GM19099 (cell line): ENCODE results near the gene NSF.

ENCODE experiments used
- POLR2A ChIP-seq: IDR thresholded peaks from 3 replicates; pipeline ENCODE4 v1.6.1; 2011; ENCODE audit warnings: low read depth; ENCODE audit not compliant: insufficient read length; ENCODE audit errors: extremely low read depth

Gene NSF

GRCh38 chr17:46766493-46767491 lies 176.3 kb downstream of the NSF start:
- TF ChIP-seq POLR2A: no peak

- TF ChIP-seq POLR2A: no peak
Measured at GRCh38 chr17:46768540-46768870, 178.0 kb downstream of the NSF start.

- TF ChIP-seq POLR2A: no peak
Measured at GRCh38 chr17:46769531-46770438, 179.3 kb downstream of the NSF start.

GRCh38 chr17:46770439-46770817 lies 180.0 kb downstream of the NSF start:
- no peak for TF ChIP-seq POLR2A

GRCh38 chr17:46770818-46771560 lies 180.5 kb downstream of the NSF start:
- TF ChIP-seq POLR2A: no peak

GRCh38 chr17:46771561-46772474 lies 181.3 kb downstream of the NSF start:
- no peak for TF ChIP-seq POLR2A

GRCh38 chr17:46772475-46773220 lies 182.2 kb downstream of the NSF start:
- TF ChIP-seq POLR2A: no peak

- TF ChIP-seq POLR2A: no peak
Measured at GRCh38 chr17:46773221-46773605, 182.7 kb downstream of the NSF start.

GRCh38 chr17:46773676-46774075 lies 183.2 kb downstream of the NSF start:
- TF ChIP-seq POLR2A: no peak

- TF ChIP-seq POLR2A: no peak
Measured at GRCh38 chr17:46774108-46774737, 183.8 kb downstream of the NSF start.

- TF ChIP-seq POLR2A: no peak
Measured at GRCh38 chr17:46776298-46777005, 186.0 kb downstream of the NSF start.
